ENCODE measurements around the gene PTF1A.

The PTF1A gene

DNA sequence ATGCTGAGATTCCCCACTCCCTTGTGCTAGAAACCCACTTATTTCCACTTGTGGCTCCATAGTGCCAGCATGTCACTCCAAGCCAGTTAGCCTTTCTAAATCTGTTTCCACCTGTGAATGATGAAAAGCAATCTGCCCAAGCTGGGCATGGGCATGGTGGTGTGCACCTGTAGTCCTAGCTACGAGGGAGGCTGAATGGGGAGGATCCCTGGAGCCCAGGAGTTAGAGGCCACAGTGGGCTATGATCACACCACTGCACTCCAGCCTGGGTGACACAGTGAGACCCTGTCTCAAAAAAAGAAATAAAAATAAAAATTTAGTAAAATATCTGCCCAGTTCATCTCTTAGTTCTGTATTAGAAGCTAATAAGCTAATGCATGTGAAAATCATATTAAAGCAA is 5.0 kb upstream of the PTF1A start:
- no peak for DNase-seq (ENCODE audit: low spot score)

DNA sequence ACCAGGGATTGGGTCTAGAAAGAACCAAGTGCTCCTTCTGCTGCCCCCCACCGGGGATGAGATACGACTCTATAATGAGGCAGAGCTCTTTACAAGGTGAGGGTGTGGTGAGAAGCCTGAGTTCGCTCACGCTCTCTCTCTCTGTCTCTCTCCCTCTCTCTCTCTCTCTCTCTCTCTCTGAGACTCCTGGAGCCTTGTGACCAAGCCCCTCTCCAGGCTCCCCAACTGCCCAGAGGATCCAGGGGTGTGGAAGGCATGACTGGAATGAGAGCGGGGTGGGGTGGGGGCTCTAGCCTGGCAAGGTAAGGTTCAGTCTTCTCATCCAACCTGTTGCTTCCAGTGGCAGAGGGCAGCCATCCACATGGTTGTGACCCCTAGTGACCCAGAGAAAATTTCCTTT is 3.1 kb upstream of the PTF1A start:
- no peak for DNase-seq (ENCODE audit: low spot score)

DNA sequence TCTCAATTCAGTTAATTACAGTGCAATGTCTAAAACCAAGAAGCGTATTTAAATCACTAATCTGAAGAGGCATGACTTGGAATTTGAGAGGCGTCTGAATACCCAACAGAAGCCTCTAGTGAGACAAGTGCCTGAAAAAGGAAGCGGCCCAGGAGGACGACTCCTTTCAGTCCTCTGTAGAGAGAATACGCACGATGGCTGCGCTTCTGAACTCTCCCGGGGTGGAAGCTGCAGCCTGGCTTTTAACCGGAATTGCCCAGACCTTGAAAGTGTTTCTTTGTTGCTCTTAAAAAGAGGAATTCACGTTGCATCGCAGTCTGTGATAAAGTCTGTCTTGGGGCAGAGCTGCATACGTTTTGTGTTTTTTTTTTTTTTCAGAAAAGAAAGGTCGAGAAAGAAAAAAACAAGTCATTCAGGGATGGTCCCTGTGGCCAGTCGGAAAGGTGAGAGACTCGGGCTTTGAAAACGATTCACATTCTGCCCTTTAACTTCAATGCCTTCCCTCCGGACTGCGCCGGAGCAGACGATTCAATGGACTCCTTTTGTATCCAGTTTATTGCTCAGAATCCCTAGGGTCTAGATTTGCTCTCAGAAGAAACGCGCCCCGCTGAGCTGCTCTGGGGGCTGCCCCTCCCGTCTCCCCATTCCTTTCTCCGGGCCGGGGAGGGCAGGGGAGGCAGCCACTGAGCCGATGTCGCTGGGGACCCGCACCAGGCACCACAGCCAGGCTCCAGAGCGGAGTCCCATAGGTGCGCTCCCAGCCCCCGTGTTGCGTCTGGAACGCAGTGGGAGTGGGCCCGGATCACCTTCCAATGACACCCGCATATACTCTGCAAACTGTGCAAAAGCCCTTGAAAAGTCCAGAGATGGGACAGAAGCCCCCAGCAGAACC is 994 bp upstream of the PTF1A start:
- DNase-seq (ENCODE audit: low spot score): no peak

DNA sequence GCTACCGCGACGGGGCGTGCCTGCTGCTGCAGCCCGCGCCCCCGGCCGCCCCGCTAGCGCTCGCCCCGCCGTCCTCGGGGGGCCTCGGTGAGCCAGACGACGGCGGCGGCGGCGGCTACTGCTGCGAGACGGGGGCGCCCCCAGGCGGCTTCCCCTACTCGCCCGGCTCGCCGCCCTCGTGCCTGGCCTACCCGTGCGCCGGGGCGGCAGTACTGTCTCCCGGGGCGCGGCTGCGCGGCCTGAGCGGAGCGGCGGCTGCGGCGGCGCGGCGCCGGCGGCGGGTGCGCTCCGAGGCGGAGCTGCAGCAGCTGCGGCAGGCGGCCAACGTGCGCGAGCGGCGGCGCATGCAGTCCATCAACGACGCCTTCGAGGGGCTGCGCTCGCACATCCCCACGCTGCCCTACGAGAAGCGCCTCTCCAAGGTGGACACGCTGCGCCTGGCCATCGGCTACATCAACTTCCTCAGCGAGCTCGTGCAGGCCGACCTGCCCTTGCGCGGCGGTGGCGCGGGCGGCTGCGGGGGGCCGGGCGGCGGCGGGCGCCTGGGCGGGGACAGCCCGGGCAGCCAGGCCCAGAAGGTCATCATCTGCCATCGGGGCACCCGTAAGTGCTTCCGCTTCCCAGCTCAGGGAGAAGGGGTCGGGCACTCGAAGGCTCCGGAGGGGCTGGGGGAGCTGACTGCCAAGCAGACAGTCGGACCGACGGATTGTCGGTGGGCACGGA is 761 bp downstream of the PTF1A start:
- DNase-seq (ENCODE audit: low spot score): no peak

DNA sequence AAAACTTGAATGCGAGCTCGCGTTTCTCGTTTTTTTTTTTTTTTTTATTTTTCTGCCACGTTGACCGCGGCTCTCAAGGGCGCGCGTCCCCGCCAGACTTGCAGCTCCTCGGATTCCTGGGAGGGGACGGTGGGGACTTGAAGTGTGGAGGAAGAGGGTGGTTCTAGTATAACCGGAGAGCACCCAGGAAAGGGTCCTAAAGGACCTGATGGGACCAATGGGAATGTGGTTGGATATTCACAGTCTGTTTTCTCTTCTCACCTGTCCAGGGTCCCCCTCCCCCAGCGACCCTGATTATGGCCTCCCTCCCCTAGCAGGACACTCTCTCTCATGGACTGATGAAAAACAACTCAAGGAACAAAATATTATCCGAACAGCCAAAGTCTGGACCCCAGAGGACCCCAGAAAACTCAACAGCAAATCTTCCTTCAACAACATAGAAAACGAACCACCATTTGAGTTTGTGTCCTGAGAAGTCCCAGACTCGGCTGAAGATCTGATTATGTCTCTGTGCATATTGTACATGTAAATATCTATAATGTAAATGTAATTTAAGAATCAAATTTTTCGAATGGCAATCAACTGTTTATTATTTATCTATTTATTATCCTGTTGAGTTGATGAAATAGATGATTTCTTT is 1.4 kb downstream of the PTF1A start:
- DNase-seq (ENCODE audit: low spot score): no peak

DNA sequence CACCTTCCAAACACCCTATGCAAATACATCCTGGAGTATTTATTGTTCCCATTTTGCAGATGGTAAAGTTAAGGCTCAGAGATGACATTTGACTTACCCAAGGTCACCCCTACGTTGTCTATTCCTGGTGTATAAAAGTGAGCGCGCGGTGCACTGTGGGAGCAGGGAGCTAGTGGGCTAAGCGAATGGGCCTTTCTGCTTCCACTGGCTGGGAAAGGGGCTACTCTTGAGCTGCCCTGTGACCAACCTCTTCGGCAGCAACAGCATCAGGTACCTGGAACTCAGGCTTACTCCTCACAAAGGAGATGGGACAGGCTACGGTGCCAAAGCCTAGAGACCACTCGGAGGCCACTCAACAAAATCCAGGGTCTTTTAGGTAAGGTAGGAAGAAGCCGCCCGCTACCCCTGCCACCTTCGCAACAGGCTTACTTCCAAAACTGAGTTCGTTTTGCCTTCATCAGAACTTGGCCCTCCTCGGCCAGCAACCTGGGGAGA is 2.4 kb downstream of the PTF1A start:
- no peak for DNase-seq (ENCODE audit: low spot score)

DNA sequence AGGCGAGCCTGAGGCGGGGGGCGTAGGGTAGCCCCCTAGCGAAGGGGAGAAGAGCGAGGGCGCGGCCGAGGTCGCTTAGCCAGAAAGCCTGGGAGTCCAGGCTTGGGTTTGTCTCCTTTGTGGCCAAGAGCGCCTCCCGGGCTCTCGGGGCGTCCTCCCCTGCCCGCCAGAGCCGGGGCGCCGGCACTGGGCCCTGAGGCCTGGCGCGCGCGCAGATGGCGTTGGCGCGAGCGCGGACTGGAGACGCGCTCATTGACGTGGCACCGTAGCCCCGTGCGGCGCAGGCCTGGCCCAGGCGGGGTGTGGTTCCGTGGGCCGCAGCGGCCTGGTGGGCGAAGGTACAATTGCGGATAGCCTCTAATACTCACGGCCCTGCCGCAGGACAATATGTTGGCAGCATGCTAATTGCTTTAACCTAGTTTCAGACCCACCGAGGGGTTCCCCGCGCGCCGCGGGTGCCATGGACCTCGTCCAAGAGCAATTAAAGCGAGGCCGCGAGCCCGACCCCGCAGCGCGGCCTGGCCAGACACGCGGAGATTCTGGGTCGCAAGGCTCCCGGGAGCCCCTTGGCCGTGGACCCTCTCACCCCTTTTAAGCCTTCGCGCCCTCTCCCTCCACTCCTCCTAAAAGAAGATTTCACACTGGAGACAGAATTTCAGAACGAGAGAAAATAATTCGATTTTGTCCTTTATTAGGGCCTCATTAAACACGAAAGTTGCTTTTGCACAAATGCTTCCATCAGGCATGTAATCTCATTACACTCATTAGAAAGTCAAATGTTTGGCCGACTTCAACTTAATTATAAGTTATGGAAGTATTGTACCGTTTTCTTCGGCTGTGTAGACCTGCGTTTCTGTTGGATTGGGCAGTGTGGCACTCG is 3.1 kb downstream of the PTF1A start:
- no peak for DNase-seq (ENCODE audit: low spot score)

DNA sequence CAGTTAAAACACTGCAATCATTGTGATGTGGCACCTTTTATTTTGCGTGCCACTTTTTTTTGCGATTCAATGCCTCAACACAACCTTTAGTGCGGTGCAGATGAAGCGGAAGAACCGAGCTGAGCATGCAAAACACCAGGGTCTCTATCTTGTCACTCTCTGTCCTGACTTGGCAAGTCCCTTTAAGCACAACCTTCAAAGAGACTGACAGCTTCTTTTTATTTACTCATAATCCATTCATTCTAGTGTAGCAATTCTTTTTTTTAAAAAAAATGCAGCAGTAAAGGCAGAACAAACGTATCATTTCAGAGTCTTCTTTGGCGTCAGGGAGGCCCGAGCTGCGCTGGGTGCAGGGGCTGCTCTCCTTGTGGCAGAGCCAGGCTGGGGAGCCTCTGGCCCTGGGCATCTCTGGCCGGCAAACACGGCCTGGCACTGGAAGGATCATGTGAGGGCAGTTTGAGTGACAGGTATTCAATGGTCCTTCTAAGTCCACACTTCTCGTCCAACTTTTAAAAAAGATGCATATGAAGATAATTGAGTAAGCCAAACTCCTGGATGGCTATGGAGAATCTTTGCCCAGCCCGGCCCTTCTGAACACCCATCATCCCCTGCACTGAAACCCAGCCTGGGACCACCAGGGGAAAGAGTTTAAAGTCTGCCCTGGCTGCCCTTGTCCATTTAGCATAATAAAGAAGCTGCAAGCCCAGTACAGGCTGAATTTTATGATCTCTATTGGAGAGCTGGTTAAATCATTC is 3.9 kb downstream of the PTF1A start:
- DNase-seq (ENCODE audit: low spot score): no peak

DNA sequence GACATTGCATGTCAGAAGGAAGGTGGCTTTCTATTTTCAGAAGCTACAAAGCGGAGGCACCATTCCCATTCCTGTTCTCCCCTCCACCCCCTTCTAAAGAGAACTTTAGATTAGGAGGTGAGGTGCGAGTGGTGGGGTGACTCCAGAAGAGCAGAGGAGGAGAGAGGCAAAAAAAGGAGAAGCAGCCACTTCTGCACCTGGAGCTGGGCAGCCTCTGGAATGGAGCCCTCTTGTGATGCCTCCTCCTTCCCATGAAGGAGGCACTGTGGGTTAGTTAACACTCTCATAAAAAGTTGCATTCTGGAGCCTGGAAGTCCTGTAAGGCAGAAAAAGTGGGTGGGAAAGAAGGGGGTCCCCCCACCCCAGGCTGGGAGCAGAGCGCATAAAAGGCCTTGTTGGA is 4.8 kb downstream of the PTF1A start:
- DNase-seq (ENCODE audit: low spot score): no peak

DNA sequence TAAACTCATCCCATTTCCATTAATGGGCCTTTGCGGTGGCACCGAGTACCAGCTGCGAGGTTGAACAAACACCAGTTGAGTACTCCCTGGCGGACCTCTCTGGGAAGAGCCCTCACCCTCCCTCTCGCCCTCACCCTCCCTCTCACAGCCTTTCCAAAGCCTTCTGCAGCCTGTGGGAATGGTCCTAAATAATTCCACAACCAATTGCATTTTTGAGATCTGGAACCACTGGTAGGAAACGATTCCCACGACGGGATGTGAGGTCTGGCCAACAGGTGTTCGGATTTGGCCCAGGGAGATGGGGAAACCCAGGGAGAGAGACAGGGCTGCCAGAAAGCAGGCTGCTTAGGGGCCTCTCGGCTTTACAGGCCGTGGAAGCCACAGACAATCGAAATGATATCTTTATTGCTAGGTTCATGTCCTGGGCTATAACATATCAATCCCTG is 5.3 kb downstream of the PTF1A start:
- peak; percentile 20 for DNase-seq (ENCODE audit: low spot score)

DNA sequence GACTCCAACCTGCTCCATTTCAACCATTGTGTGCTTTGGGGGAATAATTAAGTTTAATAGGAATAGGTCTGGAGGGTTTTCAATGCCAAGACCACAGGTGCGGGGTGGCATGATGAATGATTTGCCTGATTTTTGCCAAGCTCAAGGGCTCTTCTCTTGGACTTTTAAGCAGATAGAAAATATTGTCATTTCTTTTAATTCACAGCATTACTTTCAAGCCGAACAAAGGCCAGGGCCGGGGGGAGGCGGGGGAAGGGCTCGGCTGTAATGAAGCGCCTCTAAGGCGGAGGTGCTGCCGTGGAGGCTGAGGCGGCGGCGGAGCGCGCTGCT is 6.5 kb downstream of the PTF1A start:
- DNase-seq (ENCODE audit: low spot score): no peak

DNA sequence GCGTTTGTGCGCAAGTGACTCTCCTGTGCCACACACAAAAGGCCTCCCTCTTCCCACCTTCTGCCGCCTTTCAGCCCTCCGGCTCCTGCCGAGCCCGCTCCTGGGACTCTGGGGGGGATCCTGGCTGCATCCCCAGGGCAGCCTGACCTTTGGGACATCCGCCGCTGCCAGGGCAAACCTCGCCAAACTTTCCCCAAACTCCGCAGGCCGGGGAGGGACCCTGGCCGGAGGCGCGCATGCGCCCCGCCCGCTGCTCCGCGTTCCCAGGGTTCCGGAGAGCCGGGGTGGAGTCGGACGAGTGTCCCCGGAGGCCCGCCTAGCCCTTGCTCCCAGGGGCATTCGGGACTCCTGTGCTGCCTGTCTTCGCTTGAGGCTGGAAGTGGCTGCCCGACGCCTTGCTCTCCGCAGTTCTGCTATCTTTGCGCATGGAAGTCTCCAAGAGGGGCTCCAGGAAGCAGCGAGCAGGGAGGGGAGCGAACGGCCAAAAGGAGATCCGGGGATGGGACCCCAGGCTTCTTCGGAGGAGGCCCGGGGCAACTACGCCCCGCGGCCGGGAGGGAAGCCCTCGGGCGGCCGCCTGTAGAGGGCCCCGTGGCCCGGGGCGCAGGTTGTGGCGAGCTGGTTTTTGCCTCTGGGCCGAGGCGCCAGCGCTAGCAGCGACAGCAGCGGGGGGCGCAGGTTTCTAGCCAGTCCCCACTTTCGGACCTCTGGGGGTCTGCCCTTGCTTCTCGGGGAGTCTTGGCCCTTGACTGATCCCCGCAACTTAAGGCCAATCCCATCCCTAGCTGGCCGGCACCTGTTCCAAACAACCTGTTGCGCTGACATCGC is 7.0 kb downstream of the PTF1A start:
- DNase-seq (ENCODE audit: low spot score): no peak

DNA sequence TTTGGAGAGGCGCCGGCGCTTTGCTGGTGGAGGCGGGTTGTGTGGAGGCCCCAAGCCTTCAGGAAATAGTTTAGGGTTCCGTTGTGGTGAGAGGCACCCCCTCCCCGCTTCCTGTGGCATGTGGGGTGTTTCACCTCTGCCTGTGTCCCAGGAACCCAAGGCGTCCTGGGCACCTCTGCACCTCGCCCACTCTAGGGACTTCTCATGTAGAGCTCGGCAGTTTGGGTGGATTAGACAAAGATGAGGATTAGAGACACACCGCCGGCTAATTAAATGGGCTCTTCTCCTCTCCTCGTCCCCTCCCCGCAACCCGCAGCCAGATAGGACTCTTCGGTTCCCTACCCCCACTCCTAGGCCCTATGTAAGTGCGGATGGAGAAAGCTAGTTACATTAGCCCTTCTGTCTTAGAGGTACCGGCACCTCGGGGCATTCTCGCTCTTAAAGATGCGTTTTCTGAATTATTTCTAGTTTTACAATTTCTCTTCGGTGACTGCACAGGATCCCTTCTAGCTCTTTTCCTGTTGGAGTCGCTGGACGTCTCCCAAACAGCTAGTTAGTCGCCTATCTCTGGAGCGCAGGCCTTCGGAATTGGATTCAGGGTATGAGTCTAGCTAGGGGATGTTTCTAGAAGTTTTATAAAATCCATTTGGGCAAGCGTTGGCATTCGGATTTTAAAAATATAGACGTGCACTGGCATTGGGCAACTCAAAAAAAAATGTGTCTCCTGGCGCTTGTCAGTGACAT is 7.8 kb downstream of the PTF1A start:
- no peak for DNase-seq (ENCODE audit: low spot score)

DNA sequence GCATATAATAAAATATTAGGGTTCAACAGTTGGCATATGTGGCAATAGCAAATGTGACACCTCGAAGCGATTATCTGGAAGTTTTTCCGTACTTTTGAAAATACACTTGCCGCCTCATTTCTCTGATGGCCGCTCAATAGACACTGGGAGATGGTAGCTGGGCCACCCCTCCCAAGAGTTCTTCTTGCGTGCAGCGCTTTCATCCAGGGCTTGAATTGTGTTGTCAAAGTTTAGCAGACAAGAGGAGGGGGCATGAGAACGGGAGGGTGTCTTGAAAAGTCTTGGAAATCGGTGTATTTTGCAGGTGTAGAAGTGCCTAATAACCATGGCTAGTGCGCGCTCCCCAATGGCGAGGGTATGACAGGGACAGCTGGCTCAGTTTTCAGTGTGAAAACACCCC is 8.5 kb downstream of the PTF1A start:
- DNase-seq (ENCODE audit: low spot score): no peak

DNA sequence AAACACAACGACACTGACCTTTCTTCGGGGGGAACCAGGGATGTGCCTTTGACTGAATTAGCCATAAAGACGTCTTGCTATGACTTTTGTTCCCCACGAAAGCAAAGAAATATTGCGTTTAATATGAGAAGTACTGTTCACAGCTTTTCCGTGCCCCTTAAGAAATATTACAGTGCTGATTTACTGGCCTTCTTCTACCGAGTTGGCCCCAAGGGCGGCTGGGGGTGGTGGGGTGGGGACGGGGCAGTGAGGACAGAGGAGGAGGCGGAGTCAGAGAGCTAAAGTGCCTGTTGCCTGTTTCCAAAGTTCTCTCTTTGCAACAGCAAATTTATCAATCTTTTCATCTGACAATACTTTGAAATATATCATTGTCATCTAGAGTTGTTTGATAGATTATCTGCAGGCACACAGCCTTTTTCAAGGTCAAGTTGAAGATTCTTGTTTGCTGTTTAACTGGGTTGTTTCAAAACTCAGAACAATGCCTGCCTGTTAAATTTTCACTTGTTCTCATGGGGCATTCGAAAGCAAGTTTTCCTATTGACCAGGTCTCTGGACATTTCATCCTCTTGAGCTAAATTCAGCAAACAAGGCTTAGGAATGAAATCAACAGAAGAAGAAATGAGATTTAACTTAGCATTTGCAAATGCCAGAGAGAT is 9.0 kb downstream of the PTF1A start:
- no peak for DNase-seq (ENCODE audit: low spot score)

DNA sequence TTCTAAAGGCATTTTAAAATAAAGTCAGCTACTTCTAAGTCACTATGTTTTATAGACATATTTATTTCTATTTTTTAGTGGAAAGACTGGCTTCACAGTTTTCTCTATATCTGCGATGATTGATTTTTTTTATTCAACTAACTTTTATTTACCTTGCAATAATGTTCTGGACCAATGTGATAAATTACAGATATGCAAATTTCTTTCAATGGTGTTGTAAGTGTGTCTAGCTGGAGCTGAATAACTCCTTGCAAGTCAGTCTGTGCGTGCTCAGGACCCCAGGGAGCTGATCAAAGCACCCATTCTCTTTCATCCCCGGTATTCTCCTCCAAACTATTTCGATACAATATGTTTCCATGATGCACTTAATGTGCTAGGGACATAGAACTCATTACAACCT is 9.7 kb downstream of the PTF1A start:
- no peak for DNase-seq (ENCODE audit: low spot score)

DNA sequence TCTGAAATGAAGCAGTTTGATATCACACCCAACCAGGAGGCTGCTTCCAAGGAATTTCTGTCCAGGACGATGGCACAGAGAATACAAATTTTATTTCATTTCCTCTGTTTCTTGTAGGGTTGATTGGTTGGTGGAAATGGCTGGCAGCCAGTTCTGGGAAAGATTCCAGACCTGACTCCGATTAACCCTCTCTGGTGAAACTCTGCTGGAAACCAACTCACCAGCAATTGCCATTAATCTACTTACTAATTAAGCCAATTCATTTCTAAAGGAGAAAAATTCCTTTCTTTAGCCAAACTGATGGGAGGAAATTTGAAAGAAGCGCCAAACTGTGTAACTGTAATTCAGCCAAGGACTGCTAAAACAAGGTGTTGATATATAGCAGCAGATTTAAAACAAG is 10.7 kb downstream of the PTF1A start:
- no peak for DNase-seq (ENCODE audit: low spot score)

DNA sequence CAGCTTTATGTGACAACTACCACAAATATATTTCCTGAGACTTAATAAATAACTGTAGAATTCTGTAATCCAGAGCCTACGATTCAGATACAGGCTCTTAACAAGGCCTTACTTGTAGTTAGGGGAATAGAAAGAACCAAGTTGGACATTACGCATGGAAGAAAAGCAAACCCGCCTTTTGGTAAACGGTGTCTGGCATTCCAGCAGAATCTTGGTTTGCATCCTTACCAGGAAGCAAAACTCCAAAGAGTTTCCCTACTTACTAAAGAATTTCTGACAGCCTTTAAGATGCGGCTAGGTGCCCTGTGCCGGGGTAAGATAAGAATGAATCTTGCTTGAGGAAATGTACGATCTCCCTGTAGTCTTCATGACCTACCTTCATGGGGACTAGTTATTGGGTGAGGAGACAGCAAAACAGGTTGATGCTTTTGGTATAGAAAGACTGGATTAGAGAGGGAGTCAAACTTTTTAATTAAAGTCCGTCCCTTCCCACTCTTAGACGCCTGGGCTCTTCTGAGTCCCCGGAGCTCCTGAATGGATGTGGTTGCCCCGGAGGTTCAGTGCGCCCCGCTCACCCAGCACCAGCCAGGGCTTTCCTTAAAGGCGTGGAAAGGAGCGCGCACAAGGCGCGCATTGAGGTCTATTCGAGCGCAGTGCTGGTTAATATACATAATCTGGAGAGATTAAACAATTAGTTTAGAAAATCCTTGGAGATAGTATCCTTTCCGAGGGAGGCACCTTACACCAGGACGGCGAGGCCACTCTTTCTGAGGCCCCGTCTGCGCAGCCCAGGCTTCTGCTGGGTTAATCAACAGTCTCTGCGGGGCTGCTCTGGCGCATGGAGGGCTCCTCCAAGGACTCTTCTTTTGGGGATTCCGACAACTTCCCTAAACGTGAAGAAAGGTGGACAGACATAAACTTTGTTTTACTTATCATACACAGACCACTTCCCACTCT is 11.5 kb downstream of the PTF1A start:
- DNase-seq (ENCODE audit: low spot score): no peak
